Esophagus muscularis mucosa (tissue), 4 donors: ENCODE measurements around the gene LGALSL.

Experiments used
- EP300 ChIP-seq: sonication (generic); formaldehyde crosslinking; IDR thresholded peaks from one replicate; pipeline ENCODE4 v1.6.1; 2017; ENCODE audit warnings: antibody characterized with exemption
- POLR2A ChIP-seq: fragments of 450-650 bp; IDR thresholded peaks from one replicate; pipeline ENCODE4 v1.6.1; 2017; ENCODE audit warnings: antibody characterized with exemption, moderate library complexity, mild to moderate bottlenecking, low read depth
- POLR2AphosphoS5 ChIP-seq, 2 donors: sonication (generic); formaldehyde crosslinking; IDR thresholded peaks; one replicate each; pipeline ENCODE4 v1.6.1; 2017; ENCODE audit warnings: antibody characterized with exemption in 2 of 2
- TF ChIP-seq, protein P1 (sequence below), 3 experiments: fragments of 200-600 bp in 2 of 3; fragments of 450-650 bp in 1 of 3; sonication (generic) in 2 of 3; IDR thresholded peaks; one replicate each; pipeline ENCODE4 v1.5.1; 2017 to 2019; ENCODE audit warnings: antibody characterized with exemption in 3 of 3, mild to moderate bottlenecking in 2 of 3, moderate library complexity in 1 of 3

DNA sequence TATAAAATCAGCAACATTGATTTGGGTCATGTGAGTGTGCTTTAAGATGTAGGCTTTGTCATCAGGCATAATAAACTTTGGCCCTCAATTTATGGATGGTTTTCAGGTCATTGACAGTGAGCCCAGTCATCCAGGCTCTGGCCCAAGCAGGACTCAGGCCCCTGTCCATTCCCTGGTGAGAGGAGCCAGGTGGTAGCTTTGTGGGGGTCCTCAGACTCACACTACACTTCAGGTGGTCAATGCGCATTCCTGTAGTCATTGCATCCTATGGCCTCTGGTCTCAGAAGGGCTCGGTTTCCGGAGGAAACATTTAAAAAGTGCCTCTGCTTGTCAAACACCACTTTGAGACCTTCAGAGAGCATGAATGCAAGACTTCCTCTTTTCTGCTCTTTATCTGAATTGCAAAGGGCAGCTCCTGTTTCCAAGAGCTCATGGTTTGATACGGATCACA is 20.2 kb downstream of the LGALSL start:
- TF ChIP-seq, protein P1, sequence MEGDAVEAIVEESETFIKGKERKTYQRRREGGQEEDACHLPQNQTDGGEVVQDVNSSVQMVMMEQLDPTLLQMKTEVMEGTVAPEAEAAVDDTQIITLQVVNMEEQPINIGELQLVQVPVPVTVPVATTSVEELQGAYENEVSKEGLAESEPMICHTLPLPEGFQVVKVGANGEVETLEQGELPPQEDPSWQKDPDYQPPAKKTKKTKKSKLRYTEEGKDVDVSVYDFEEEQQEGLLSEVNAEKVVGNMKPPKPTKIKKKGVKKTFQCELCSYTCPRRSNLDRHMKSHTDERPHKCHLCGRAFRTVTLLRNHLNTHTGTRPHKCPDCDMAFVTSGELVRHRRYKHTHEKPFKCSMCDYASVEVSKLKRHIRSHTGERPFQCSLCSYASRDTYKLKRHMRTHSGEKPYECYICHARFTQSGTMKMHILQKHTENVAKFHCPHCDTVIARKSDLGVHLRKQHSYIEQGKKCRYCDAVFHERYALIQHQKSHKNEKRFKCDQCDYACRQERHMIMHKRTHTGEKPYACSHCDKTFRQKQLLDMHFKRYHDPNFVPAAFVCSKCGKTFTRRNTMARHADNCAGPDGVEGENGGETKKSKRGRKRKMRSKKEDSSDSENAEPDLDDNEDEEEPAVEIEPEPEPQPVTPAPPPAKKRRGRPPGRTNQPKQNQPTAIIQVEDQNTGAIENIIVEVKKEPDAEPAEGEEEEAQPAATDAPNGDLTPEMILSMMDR (IDR thresholded peaks at IDR 0.05): no peak
- TF ChIP-seq EP300: no peak
- no peak for TF ChIP-seq POLR2AphosphoS5 (IDR thresholded peaks at IDR 0.05)
- TF ChIP-seq POLR2A: no peak
